Esophagus (tissue), 2 donors: Measurements from ENCODE around the gene SART3. TPM values are rescaled to one million over a fixed set of nuclear protein-coding genes. Genes with fewer than 3 reads are reported as not detected.

Source experiments
- H3K27ac ChIP-seq, 2 donors: one replicate each; pipeline ENCODE4 v1.5.1; 2013; ENCODE audit warnings: low read depth in 2 of 2, mild to moderate bottlenecking in 2 of 2, inconsistent platforms in 1 of 2, low read length in 1 of 2, moderate library complexity in 1 of 2
- H3K27me3 ChIP-seq, 2 donors: one replicate each; pipeline ENCODE4 v1.6.1; 2013; ENCODE audit warnings: low read length in 2 of 2, control low read depth in 1 of 2, mild to moderate bottlenecking in 1 of 2; ENCODE audit not compliant: insufficient read depth in 2 of 2, control insufficient read depth in 1 of 2
- H3K36me3 ChIP-seq, 2 donors: one replicate each; pipeline ENCODE4 v1.6.1; 2013; ENCODE audit warnings: low read length in 1 of 2; ENCODE audit not compliant: control insufficient read depth in 2 of 2, insufficient read depth in 2 of 2
- H3K4me1 ChIP-seq, 2 donors: one replicate each; pipeline ENCODE4 v1.6.1; 2013; ENCODE audit warnings: low read length in 1 of 2; ENCODE audit not compliant: control insufficient read depth in 2 of 2, insufficient read depth in 2 of 2
- H3K4me3 ChIP-seq, 2 donors: one replicate each; pipeline ENCODE4 v1.5.1; 2013; ENCODE audit warnings: low read length in 2 of 2, mild to moderate bottlenecking in 2 of 2, low read depth in 1 of 2, moderate library complexity in 1 of 2
- H3K9me3 ChIP-seq, 2 donors: one replicate each; pipeline ENCODE4 v1.6.1; 2013; ENCODE audit warnings: mild to moderate bottlenecking in 2 of 2, low read depth in 1 of 2, low read length in 1 of 2, moderate library complexity in 1 of 2; ENCODE audit not compliant: control insufficient read depth in 2 of 2, insufficient read depth in 1 of 2
- WGBS, 2 donors: extraction: QIAGEN DNeasy Blood & Tissue Kit; methylation state at CpG; one replicate each; pipeline ENCODE4 v1.1.7; 2013; 5-methylcytosine and 5-hydroxymethylcytosine counted together
- polyA plus RNA-seq, 2 donors: library from polyadenylated mRNA; stranded (reverse); fragments of 200-250 nt; gene quantifications; one replicate each; pipeline ENCODE4 v1.2.3, GENCODE V29; 2013
- donor health status: healthy with polysubstance abuse.
- donor health status: Bipolar disorder and iron deficiency.

The SART3 gene
- polyA plus RNA-seq, 2 donors = 10.8 to 16.0 TPM

GRCh38 chr12:108517288-108518100 is 43.5 kb downstream of the SART3 start:
- Histone ChIP-seq H3K4me1 (peaks cover 6 to 13% of the 10 kb centered on the region in 2 donors), H3K36me3 (peaks cover 5 to 28% of the 10 kb centered on the region in 2 donors), H3K4me3 (no peak overlapping the region), H3K27ac (no peak overlapping the region), H3K9me3 (no peaks in the 10 kb centered on the region), H3K27me3 (no peaks in the 10 kb centered on the region)
- 83 to 86% methylated on average over 12 of the region's 12 CpGs for WGBS, 2 donors

- Histone ChIP-seq H3K4me1 (peaks cover 6 to 13% of the 10 kb centered on the region in 2 donors), H3K4me3 (no peak overlapping the region), H3K9me3 (no peaks in the 10 kb centered on the region)
Measured at GRCh38 chr12:108516511-108517275, 44.3 kb downstream of the SART3 start.

GRCh38 chr12:108515916-108516315 is 45.1 kb downstream of the SART3 start:
- Histone ChIP-seq H3K4me3 (peak overlapping the region; percentile 74 to 86), H3K27ac (peak overlapping the region in 1 of 2 donors; percentile 80), H3K36me3 (peaks cover 5 to 23% of the 10 kb centered on the region in 2 donors), H3K9me3 (no peaks in the 10 kb centered on the region), H3K27me3 (no peaks in the 10 kb centered on the region), H3K4me1 (peaks cover 6 to 13% of the 10 kb centered on the region in 2 donors)
- WGBS, 2 donors = 58 to 61% methylated on average over 5 of the region's 5 CpGs

More at GRCh38 chr12:108516511-108517275, 44.3 kb downstream of the SART3 start:
- peaks cover 5 to 27% of the 10 kb centered on the region in 2 donors for H3K36me3 ChIP-seq
- no peak overlapping the region for H3K27ac ChIP-seq
- 86 to 87% methylated on average over 23 of the region's 23 CpGs for WGBS, 2 donors
- H3K27me3 ChIP-seq = no peaks in the 10 kb centered on the region

GRCh38 chr12:108514973-108515814 is 45.8 kb downstream of the SART3 start, which contains the start of gene FICD:
TSS of gene FICD (plus strand) at chr12:108515277. CDS start at chr12:108516973, 1,696 bp downstream.
- H3K9me3 ChIP-seq = no peaks in the 10 kb centered on the region
- no peaks in the 10 kb centered on the region for H3K27me3 ChIP-seq
- H3K4me1 ChIP-seq = peaks cover 6 to 13% of the 10 kb centered on the region in 2 donors
- H3K36me3 ChIP-seq = peaks cover 5 to 18% of the 10 kb centered on the region in 2 donors
- WGBS, 2 donors = 0 to 1% methylated on average over 61 to 67 of the region's 67 CpGs
- peak within 1 kb of the TSS; percentile 62 to 80 for H3K27ac ChIP-seq
- peak within 1 kb of the TSS; percentile 74 to 86 for H3K4me3 ChIP-seq

GRCh38 chr12:108514468-108514972 is 46.5 kb downstream of the SART3 start:
- peaks cover 6 to 13% of the 10 kb centered on the region in 2 donors for H3K4me1 ChIP-seq
- peaks cover 5 to 13% of the 10 kb centered on the region in 2 donors for H3K36me3 ChIP-seq
- 28 to 29% methylated on average over 19 of the region's 19 CpGs for WGBS, 2 donors
- H3K9me3 ChIP-seq = no peaks in the 10 kb centered on the region
- H3K4me3 ChIP-seq = peak overlapping the region; percentile 20 to 43
- no peaks in the 10 kb centered on the region for H3K27me3 ChIP-seq
- no peak overlapping the region for H3K27ac ChIP-seq

- Histone ChIP-seq H3K4me3 (no peak overlapping the region), H3K9me3 (no peaks in the 10 kb centered on the region), H3K27me3 (no peaks in the 10 kb centered on the region), H3K4me1 (peaks cover 5 to 11% of the 10 kb centered on the region in 2 donors), H3K27ac (no peak overlapping the region), H3K36me3 (no peaks in the 10 kb centered on the region)
- WGBS, 2 donors = 26 to 27% methylated on average over 15 of the region's 15 CpGs
Measured at GRCh38 chr12:108511633-108512540, 49.1 kb downstream of the SART3 start.

- Histone ChIP-seq H3K4me1 (peaks cover under 1 to 3% of the 10 kb centered on the region in 2 donors), H3K9me3 (no peaks in the 10 kb centered on the region), H3K27ac (no peak overlapping the region), H3K4me3 (no peak overlapping the region), H3K36me3 (no peaks in the 10 kb centered on the region), H3K27me3 (no peaks in the 10 kb centered on the region)
- 70 to 73% methylated on average over 2 of the region's 2 CpGs for WGBS, 2 donors
Measured at GRCh38 chr12:108510836-108511235, 50.1 kb downstream of the SART3 start.

GRCh38 chr12:108509806-108510205 is 51.2 kb downstream of the SART3 start:
- Histone ChIP-seq H3K4me3 (no peak overlapping the region), H3K27ac (no peak overlapping the region), H3K9me3 (no peaks in the 10 kb centered on the region), H3K27me3 (no peaks in the 10 kb centered on the region), H3K4me1 (no peaks in the 10 kb centered on the region), H3K36me3 (no peaks in the 10 kb centered on the region)
- WGBS, 2 donors = 90 to 95% methylated on average over 1 of the region's 1 CpG
